Sigmoid colon (tissue), 4 donors: ENCODE measurements around the gene TCP11.

Source experiments
- CTCF ChIP-seq, 4 experiments: fragments of 450-650 bp in 3 of 4; fragments of 200-600 bp in 1 of 4; IDR thresholded peaks; one replicate each; pipeline ENCODE4 v1.5.1; 2016 to 2019; ENCODE audit warnings: antibody characterized with exemption in 4 of 4, mild to moderate bottlenecking in 3 of 4, moderate library complexity in 2 of 4
- POLR2AphosphoS5 ChIP-seq, 4 donors: sonication (generic); formaldehyde crosslinking; IDR thresholded peaks; one replicate each; pipeline ENCODE4 v1.6.1; 2017; ENCODE audit warnings: antibody characterized with exemption in 4 of 4

- no peak for TF ChIP-seq CTCF (IDR thresholded peaks at IDR 0.05)
- TF ChIP-seq POLR2AphosphoS5 (IDR thresholded peaks at IDR 0.05): no peak
Measured at GRCh38 chr6:35108309-35108885, 32.7 kb downstream of the TCP11 start.
